ENCODE data around the gene UTP18.

GRCh38 chr17:51258756-51259563 lies 1.4 kb upstream of the UTP18 start:
- TF ChIP-seq CTCF (optimal IDR thresholded peaks at IDR 0.05 in 1 of 3, IDR thresholded peaks at IDR 0.05 in 1 of 3, conservative IDR thresholded peaks at IDR 0.05 in 1 of 3; ENCODE audit: extremely low read depth in 1 of 3, insufficient read depth in 2 of 3, low read length in 3 of 3) (no peak), EZH2 (IDR thresholded peaks at IDR 0.05; ENCODE audit: low read length) (no peak)

All from keratinocyte (primary cell).